Effector memory CD4-positive, alpha-beta T cell (primary cell): ENCODE data around the gene GPR27.

Source experiments
- DNase-seq, 3 donors: peaks; one replicate each; pipeline ENCODE4 v3.0.0-alpha.2; 2020
- H3K27ac ChIP-seq: 2 replicates; pipeline ENCODE4 v1.7.0; 2013; ENCODE audit warnings: mild to moderate bottlenecking, low read length, moderate library complexity; ENCODE audit not compliant: insufficient read depth, poor library complexity, severe bottlenecking
- H3K27me3 ChIP-seq: replicated peaks from 2 replicates; pipeline ENCODE4 v1.7.0; 2013; ENCODE audit warnings: mild to moderate bottlenecking, low read length; ENCODE audit not compliant: insufficient read depth, control insufficient read depth, poor library complexity, severe bottlenecking
- H3K36me3 ChIP-seq: 2 replicates; pipeline ENCODE4 v1.7.0; 2013; ENCODE audit warnings: mild to moderate bottlenecking, low read length, moderate library complexity; ENCODE audit not compliant: control insufficient read depth, insufficient read depth
- H3K4me1 ChIP-seq: 2 replicates; pipeline ENCODE4 v1.7.0; 2013; ENCODE audit warnings: low read length, mild to moderate bottlenecking; ENCODE audit not compliant: control insufficient read depth, insufficient read depth, poor library complexity, severe bottlenecking
- H3K4me3 ChIP-seq: 2 replicates; pipeline ENCODE4 v1.7.0; 2013; ENCODE audit warnings: low read length, low read depth, mild to moderate bottlenecking; ENCODE audit not compliant: insufficient read depth, poor library complexity, severe bottlenecking
- H3K9me3 ChIP-seq: 2 replicates; pipeline ENCODE4 v1.7.0; 2013; ENCODE audit warnings: mild to moderate bottlenecking, low read length, moderate library complexity; ENCODE audit not compliant: control insufficient read depth

The GPR27 gene

GRCh38 chr3:71759401-71759800, 5.7 kb downstream of the GPR27 start:
- Histone ChIP-seq H3K36me3 (no peaks in the 10 kb centered on the region), H3K27me3 (no peaks in the 10 kb centered on the region), H3K27ac (no peak overlapping the region), H3K4me3 (no peak overlapping the region), H3K4me1 (peaks cover 3% of the 10 kb centered on the region), H3K9me3 (no peaks in the 10 kb centered on the region)
- no peak for DNase-seq

GRCh38 chr3:71760140-71760539, 6.5 kb downstream of the GPR27 start:
- DNase-seq = no peak
- no peaks in the 10 kb centered on the region for H3K9me3 ChIP-seq
- no peak overlapping the region for H3K27ac ChIP-seq
- H3K27me3 ChIP-seq = no peaks in the 10 kb centered on the region
- H3K36me3 ChIP-seq = no peaks in the 10 kb centered on the region
- no peak overlapping the region for H3K4me3 ChIP-seq
- no peaks in the 10 kb centered on the region for H3K4me1 ChIP-seq

GRCh38 chr3:71763426-71763825, 9.8 kb downstream of the GPR27 start:
- no peaks in the 10 kb centered on the region for H3K36me3 ChIP-seq
- no peaks in the 10 kb centered on the region for H3K4me1 ChIP-seq
- no peak for DNase-seq
- H3K27me3 ChIP-seq = no peaks in the 10 kb centered on the region
- H3K9me3 ChIP-seq = no peaks in the 10 kb centered on the region
- H3K27ac ChIP-seq = no peak overlapping the region
- no peak overlapping the region for H3K4me3 ChIP-seq

- H3K27me3 ChIP-seq = peaks cover 2% of the 10 kb centered on the region
Measured at GRCh38 chr3:71771126-71771525, 17.5 kb downstream of the GPR27 start.

GRCh38 chr3:71771884-71772283, 18.2 kb downstream of the GPR27 start:
- no peaks in the 10 kb centered on the region for H3K36me3 ChIP-seq
- no peak overlapping the region for H3K4me3 ChIP-seq
- DNase-seq = no peak
- H3K27me3 ChIP-seq = peaks cover 4% of the 10 kb centered on the region
- H3K27ac ChIP-seq = no peak overlapping the region
- no peaks in the 10 kb centered on the region for H3K9me3 ChIP-seq
- H3K4me1 ChIP-seq = no peaks in the 10 kb centered on the region

More at GRCh38 chr3:71771126-71771525, 17.5 kb downstream of the GPR27 start:
- Histone ChIP-seq H3K9me3 (no peaks in the 10 kb centered on the region), H3K4me3 (no peak overlapping the region), H3K27ac (no peak overlapping the region), H3K36me3 (no peaks in the 10 kb centered on the region), H3K4me1 (no peaks in the 10 kb centered on the region)
- DNase-seq = no peak

- Histone ChIP-seq H3K4me1 (no peaks in the 10 kb centered on the region), H3K36me3 (no peaks in the 10 kb centered on the region)
Measured at GRCh38 chr3:71776538-71776937, 22.9 kb downstream of the GPR27 start.

GRCh38 chr3:71778353-71778752, 24.7 kb downstream of the GPR27 start:
- Histone ChIP-seq H3K36me3 (no peaks in the 10 kb centered on the region), H3K4me1 (no peaks in the 10 kb centered on the region), H3K27ac (no peak overlapping the region), H3K4me3 (no peak overlapping the region), H3K9me3 (no peaks in the 10 kb centered on the region), H3K27me3 (peaks cover 33% of the 10 kb centered on the region)
- no peak for DNase-seq

More at GRCh38 chr3:71776538-71776937, 22.9 kb downstream of the GPR27 start:
- Histone ChIP-seq H3K27ac (no peak overlapping the region), H3K9me3 (no peaks in the 10 kb centered on the region), H3K27me3 (peaks cover 16% of the 10 kb centered on the region), H3K4me3 (no peak overlapping the region)
- DNase-seq = no peak

GRCh38 chr3:71779674-71780377, 26.2 kb downstream of the GPR27 start:
- no peak overlapping the region for H3K4me3 ChIP-seq
- H3K36me3 ChIP-seq = no peaks in the 10 kb centered on the region
- no peak for DNase-seq
- peaks cover 41% of the 10 kb centered on the region for H3K27me3 ChIP-seq
- peaks cover 8% of the 10 kb centered on the region for H3K4me1 ChIP-seq
- H3K9me3 ChIP-seq = no peaks in the 10 kb centered on the region
- no peak overlapping the region for H3K27ac ChIP-seq

GRCh38 chr3:71780430-71780829, 26.8 kb downstream of the GPR27 start:
- H3K27ac ChIP-seq = no peak overlapping the region
- H3K4me1 ChIP-seq = peaks cover 9% of the 10 kb centered on the region
- H3K27me3 ChIP-seq = peaks cover 43% of the 10 kb centered on the region

GRCh38 chr3:71783152-71783551, 29.5 kb downstream of the GPR27 start:
- peaks cover 36% of the 10 kb centered on the region for H3K27me3 ChIP-seq
- peaks cover 13% of the 10 kb centered on the region for H3K4me1 ChIP-seq
- no peaks in the 10 kb centered on the region for H3K36me3 ChIP-seq
- no peak overlapping the region for H3K27ac ChIP-seq
- no peak overlapping the region for H3K4me3 ChIP-seq
- DNase-seq = no peak
- no peaks in the 10 kb centered on the region for H3K9me3 ChIP-seq

More at GRCh38 chr3:71780430-71780829, 26.8 kb downstream of the GPR27 start:
- no peak for DNase-seq
- Histone ChIP-seq H3K4me3 (no peak overlapping the region), H3K36me3 (no peaks in the 10 kb centered on the region), H3K9me3 (no peaks in the 10 kb centered on the region)
